Panc1 (cell line): Measurements from ENCODE around the gene IGF2BP1.

Experiments
- POLR2AphosphoS5 ChIP-seq: IDR thresholded peaks from 2 replicates; pipeline ENCODE4 v1.6.1; 2012; ENCODE audit warnings: mild to moderate bottlenecking, low read depth, low read length, moderate library complexity
- TF ChIP-seq, protein P1 (sequence below): fragments of 450-650 bp; IDR thresholded peaks from 2 replicates; pipeline ENCODE4 v1.5.1; 2017; ENCODE audit warnings: mild to moderate bottlenecking

DNA sequence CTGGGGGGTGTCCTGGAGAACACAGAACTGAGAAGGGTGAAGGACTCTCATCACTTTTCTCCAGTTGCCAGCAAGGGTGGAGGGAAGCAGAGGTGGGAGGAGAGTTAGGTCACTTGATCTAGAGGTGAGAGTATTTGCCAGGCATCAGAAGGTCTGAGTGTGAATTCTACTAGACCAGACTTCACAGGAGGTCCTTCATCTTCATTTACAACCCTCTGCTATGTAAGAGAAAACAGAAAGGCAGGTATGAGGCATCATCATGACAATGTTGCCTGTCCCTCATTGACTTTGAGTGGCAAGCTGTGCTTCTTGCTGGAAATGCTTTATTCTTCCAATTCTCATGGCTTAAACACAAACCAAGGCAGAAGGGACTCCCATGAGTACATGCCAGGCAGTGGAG lies 89.5 kb downstream of the IGF2BP1 start:
- TF ChIP-seq POLR2AphosphoS5: no peak
- TF ChIP-seq, protein P1, sequence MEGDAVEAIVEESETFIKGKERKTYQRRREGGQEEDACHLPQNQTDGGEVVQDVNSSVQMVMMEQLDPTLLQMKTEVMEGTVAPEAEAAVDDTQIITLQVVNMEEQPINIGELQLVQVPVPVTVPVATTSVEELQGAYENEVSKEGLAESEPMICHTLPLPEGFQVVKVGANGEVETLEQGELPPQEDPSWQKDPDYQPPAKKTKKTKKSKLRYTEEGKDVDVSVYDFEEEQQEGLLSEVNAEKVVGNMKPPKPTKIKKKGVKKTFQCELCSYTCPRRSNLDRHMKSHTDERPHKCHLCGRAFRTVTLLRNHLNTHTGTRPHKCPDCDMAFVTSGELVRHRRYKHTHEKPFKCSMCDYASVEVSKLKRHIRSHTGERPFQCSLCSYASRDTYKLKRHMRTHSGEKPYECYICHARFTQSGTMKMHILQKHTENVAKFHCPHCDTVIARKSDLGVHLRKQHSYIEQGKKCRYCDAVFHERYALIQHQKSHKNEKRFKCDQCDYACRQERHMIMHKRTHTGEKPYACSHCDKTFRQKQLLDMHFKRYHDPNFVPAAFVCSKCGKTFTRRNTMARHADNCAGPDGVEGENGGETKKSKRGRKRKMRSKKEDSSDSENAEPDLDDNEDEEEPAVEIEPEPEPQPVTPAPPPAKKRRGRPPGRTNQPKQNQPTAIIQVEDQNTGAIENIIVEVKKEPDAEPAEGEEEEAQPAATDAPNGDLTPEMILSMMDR: no peak
